ENCODE data around the gene LHB.
"Not testable (repeated sequence)": the region's sequence is repeated elsewhere in the genome, so short reads cannot be mapped to it uniquely, and the experiment has no call there.

Gene LHB

DNA sequence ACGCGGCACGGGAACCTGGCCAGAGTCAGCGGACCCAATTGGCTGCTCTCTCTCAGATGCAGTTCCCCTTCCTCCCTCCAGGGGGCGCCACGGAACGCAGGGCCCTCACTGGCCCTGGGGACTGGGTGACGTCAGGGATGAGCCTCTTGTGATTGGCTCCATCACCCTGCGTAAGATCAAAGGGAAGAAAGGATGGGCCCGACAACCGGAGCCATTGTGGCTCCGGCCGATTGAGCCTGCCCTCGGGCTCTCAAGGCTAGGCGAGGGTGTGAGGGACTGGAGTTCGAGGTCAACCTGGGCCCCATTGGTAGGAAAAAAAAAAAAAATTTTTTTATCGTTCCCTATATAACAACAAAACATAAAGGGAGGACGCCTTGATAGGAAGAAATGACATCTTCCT lies 19.9 kb upstream of the LHB start, which contains the start of gene CGB1:
CGB1 (minus strand) TSS at position 81 of the 400 bp plus-strand sequence. CDS start 184 bp downstream, outside the sequence.
- DNase-seq, result not testable (repeated sequence)

DNA sequence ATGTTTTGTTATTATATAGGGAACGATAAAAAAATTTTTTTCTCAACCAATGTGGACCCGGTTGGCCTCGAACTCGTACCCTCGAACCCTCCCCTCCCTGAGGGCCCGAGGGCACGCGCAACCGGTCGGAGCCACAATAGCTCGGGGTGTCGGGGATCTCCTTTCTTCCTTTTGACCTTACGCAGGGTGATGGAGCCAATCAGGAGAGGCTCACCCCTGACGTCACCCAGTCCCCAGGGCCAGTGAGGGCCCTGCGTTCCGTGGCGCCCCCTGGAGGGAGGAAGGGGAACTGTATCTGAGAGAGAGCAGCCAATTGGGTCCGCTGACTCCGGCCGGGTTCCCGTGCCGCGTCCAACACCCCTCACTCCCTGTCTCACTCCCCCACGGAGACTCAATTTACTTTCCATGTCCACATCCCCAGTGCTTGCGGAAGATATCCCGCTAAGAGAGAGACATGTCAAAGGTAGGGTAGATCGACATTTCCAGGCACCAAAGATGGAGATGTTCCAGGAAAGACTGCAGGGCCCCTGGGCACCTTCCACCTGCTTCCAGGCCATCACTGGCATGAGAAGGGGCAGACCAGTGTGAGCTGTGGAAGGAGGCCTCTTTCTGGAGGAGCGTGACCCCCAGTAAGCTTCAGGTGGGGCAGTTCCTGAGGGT lies 14.9 kb upstream of the LHB start, which contains the start of gene CGB2:
CGB2 (plus strand) TSS at position 249 of the 660 bp plus-strand sequence; CDS start at position 455, 206 bp downstream.
- DNase-seq, result not testable (repeated sequence)

DNA sequence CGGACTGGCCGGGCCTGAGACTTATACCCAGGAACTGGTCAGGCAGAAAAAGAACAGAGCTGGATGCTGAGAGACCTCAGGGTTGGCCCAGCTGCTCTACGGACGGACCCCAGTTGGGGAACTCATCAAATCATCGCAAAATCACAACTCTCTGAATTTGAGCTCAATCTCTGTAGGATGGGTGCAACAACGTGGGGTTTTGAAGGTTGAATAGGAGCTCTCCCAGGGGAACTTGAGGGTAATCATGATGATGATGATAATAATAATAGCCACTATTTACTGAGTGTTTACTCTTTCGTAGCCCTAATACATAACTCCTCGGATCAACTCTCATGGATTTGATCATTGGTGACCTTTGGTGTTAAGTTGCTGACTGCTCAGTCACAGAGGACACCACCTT lies 13.4 kb upstream of the LHB start:
- not testable (repeated sequence) for DNase-seq

DNA sequence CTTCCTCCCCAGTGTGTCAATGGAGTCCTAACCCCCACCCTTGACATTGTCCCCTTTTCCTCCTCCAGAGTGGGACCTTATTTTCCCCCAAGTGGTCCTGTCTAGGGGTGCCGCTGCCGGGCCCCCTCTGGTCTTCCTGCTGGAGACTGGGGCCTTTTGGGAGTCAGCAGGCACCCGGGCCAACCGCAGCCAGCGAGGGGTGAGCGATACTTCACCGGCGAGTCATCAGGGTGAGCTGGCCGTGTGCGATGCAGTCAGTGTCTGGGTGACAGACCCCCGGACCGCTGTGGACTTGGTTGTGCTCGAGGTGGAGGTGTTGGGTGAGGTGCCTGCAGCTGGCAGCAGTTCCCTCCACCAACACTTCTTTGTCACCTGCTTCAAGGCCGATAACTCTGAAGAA lies 12.9 kb upstream of the LHB start:
- not testable (repeated sequence) for DNase-seq

- DNase-seq, result not testable (repeated sequence)
Measured at GRCh38 chr19:49028686-49029085, 11.8 kb upstream of the LHB start.

GRCh38 chr19:49025599-49025998 lies 8.7 kb upstream of the LHB start:
- DNase-seq, result not testable (repeated sequence)

- DNase-seq, result not testable (repeated sequence)
Measured at GRCh38 chr19:49025088-49025487, 8.2 kb upstream of the LHB start.

- DNase-seq, result not testable (repeated sequence)
Measured at GRCh38 chr19:49024233-49024632, 7.3 kb upstream of the LHB start, which contains the start of gene CGB3. TSS of gene CGB3 (minus strand) at chr19:49024333. CDS start at chr19:49023971, 362 bp downstream.

- DNase-seq, result no peak
Measured at GRCh38 chr19:49022116-49022515, 5.2 kb upstream of the LHB start.

DNA sequence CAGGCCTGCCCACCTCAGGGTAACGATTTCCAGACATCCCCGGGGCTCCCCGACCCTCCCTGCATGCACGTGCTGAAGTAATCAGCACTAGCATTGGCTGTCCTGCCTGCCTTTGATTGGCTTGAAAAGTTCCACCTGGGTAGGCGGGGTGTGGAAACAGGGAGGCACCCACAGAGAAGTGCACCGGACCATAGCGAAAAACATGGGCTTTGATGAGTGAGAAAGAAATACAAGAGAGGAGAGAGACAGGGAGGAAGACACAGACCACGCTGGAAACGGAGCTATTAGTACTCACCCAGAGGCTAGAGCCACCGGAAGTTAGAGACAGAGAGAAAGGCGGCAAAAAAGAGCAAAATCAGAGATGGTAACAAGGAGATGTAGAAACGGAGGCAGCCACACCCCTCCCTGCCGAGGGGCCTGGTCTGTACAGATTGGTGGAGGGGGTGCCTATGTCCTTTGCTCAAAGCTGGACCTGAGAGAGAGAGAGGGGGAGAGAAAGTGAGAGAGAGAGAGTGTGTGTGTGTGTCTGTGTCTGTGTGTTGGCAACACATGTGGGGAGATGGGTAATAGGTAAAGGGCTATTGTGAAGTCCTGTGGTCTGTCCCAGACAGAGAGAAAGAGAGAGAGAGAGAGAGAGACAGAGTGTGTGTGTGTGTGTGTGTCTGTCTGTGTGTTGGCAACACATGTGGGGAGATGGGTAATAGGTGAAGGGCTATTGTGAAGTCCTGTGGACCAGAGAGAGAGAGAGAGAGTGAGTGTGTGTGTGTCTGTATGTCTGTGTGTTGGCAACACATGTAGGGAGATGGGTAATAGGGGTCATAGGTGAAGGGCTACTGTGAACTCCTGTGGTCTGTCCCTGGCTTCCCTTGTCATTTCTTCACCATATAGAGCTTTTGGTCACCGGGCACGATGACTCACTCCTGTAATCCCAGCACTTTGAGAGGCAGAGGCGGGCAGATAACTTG lies 4.3 kb upstream of the LHB start:
- DNase-seq, result no peak

DNA sequence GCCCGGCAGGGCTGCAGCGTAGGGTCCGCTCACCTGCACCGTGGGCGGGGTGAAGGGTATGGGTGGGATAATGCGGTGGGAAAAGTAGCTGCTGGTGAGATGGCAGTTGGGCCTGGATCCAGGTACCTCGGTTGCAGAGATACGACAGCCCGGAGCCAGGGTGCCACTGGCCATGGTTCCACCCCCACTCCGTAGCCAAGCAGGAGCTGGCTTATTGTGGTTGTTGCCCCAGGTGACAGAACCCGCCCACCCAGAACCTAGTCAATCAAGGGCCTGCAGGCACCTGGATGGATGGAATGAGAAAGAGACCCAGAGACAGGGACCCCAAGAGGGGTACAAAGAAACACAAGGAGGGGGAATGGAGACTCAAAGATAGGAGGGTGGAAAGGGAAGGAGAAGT lies 3.5 kb upstream of the LHB start:
- no peak for DNase-seq

- DNase-seq, result no peak
Measured at GRCh38 chr19:49019242-49019932, 2.5 kb upstream of the LHB start.

DNA sequence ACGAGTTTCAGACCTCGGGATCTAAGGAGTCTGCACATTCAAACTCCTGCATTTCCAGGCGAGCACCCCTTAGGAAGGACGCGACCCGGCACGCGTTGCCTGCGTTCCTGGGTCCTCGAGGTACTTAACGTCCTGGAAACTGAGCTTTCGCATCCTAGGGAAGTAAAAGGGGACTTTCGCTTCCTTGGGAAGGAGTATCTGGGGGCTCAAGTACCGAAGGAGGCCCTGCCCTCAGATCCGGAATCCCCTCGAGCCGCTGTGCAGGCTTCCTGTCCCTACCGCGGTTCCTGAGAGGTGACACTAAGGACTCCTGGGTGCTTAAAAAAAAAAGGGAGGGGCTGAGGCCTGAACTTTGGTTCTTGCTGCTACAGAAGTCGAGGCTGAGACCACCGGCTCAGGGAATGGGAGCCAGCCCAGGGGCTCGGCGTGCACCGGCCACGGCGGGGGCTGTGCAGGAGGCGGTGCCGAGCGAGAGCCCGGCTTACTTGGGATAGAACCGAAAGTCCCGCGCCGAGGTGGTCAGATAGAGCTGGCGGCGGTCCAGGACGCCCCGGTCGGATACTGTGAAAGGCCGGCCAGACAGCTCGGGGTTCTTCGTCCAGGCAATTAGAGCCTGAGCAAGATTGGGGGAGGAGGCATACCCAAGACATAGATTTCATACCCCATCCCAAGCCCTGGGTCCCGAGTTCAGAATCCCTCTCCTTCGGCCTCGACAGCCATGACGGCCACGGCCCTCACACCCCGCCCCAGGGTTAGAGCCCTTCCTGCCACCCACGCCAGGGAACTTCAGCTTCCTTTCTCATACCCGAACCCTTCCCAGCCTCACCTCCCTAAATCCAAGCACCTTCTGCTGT lies 1.7 kb upstream of the LHB start:
- DNase-seq, result not testable (repeated sequence)

DNA sequence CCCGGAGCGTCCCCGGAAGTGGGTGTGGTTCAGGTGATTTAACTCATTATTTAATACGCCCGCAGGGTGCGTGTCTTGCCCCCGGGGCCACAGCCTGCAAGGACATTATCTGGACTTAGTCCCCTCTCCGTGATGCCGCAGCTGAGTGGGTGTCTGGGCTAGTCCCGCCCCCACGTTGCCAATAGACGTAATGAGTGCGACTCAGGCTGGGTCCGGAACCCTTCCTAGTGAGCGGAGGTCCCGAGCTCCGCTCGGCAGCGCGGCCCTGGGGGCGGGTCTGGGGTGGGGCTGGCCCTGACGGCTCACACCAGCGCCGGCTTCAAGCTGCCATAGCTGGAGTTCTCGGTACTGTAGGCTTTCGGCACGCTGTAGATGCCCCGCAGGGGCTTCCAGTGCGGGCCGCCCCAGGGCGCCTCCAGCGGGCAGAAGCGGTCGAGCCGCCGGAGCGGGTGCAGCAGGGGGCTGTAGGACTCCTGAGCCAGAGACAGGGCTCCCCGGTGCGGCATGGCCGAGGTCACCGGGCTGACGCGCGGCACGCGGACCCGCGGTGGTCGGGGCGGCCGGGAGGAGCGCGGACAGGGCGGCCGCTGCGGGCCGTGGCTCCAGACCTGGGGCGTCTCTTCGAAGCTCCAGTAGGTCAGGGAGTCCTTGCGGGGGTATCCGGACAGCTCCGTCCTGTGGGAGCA lies 918 bp upstream of the LHB start:
- DNase-seq, result no peak

GRCh38 chr19:49016067-49016839 lies 638 bp downstream of the LHB start:
- no peak for DNase-seq

GRCh38 chr19:49014870-49015255 lies 2.0 kb downstream of the LHB start:
- no peak for DNase-seq

DNA sequence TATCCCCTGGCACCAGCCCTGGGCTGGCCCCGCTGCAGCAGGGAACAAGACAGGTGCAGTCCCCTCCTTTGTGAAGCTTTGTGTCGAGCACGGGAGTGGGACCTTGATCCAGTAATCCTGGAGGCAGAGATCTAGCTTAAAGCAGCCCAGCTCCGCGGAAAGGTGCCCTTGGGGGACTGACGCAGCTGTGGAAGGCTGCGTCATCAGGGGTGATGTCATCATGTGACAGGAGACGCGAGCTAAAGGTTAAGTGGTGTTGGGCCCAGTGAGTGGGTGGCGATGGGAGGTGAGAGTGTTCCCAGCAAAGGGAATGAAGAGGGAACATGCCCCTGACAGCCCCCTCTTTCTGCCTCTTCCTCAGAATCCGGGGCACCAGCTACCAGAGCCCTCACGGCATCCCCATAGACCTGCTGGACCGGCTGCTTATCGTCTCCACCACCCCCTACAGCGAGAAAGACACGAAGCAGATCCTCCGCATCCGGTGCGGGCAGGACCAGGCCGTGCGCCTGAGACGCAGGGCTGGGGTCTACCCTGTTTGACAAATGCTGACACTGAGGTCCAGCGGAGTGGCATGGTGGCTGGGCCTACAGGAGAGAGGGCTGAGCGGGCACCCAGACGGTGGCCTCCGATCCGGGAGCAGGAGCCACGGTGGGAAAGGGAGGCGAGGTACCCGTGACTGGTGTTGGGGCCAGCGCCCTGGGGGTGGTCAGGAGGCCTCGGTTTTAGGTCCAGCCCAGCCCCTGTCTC lies 2.6 kb downstream of the LHB start:
- DNase-seq, result no peak

GRCh38 chr19:49011194-49011593 lies 5.7 kb downstream of the LHB start:
- no peak for DNase-seq

- DNase-seq, result no peak
Measured at GRCh38 chr19:49010453-49010852, 6.4 kb downstream of the LHB start.

DNA sequence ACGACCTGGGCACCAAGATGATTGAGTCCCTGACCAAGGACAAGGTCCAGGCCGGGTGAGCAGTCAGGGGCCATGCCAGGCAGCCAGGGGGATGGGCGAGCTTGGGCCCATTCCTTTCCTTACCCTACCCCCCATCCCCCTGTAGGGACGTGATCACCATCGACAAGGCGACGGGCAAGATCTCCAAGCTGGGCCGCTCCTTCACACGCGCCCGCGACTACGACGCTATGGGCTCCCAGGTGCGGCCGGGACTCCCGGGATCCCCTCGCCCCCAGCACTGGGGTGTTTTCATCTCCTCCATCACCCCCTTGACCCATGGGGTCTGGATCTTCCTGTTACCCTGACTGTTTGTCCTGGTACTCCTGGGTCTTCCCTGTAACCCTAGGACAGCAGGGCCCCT lies 7.1 kb downstream of the LHB start:
- no peak for DNase-seq
